Measurements from ENCODE around the gene AP4B1.

AP4B1 gene

GRCh38 chr1:113930499-113931161, 26.0 kb upstream of the AP4B1 start:
- TF ChIP-seq CTCF (IDR thresholded peaks at IDR 0.05; ENCODE audit: control insufficient read depth, extremely low read depth, insufficient read depth): no peak
- no peak for DNase-seq (ENCODE audit: low read depth)
- peak overlapping the region; percentile 92 for H3K4me3 ChIP-seq (ENCODE audit: low read depth, low read length)

GRCh38 chr1:113929750-113930498, 25.3 kb upstream of the AP4B1 start:
- peak overlapping the region; percentile 92 for H3K4me3 ChIP-seq (ENCODE audit: low read depth, low read length)
- no peak for DNase-seq (ENCODE audit: low read depth)
- no peak for TF ChIP-seq CTCF (IDR thresholded peaks at IDR 0.05; ENCODE audit: control insufficient read depth, extremely low read depth, insufficient read depth)

- peak within 1 kb of the TSS; percentile 92 for H3K4me3 ChIP-seq (ENCODE audit: low read depth, low read length)
- peak; percentile 53 for DNase-seq (ENCODE audit: low read depth)
- no peak for TF ChIP-seq CTCF (IDR thresholded peaks at IDR 0.05; ENCODE audit: control insufficient read depth, extremely low read depth, insufficient read depth)
Measured at GRCh38 chr1:113928941-113929749, 24.5 kb upstream of the AP4B1 start, which contains the start of gene HIPK1. TSS of gene HIPK1 (plus strand) at chr1:113929324.

GRCh38 chr1:113928187-113928930, 23.8 kb upstream of the AP4B1 start:
- peak overlapping the region; percentile 92 for H3K4me3 ChIP-seq (ENCODE audit: low read depth, low read length)
- no peak for TF ChIP-seq CTCF (IDR thresholded peaks at IDR 0.05; ENCODE audit: control insufficient read depth, extremely low read depth, insufficient read depth)
- no peak for DNase-seq (ENCODE audit: low read depth)

- no peak for DNase-seq (ENCODE audit: low read depth)
- TF ChIP-seq CTCF (IDR thresholded peaks at IDR 0.05; ENCODE audit: control insufficient read depth, extremely low read depth, insufficient read depth): no peak
- H3K4me3 ChIP-seq (ENCODE audit: low read depth, low read length): no peak overlapping the region
Measured at GRCh38 chr1:113924473-113924872, 19.9 kb upstream of the AP4B1 start.

- TF ChIP-seq CTCF (IDR thresholded peaks at IDR 0.05; ENCODE audit: control insufficient read depth, extremely low read depth, insufficient read depth): no peak
- no peak overlapping the region for H3K4me3 ChIP-seq (ENCODE audit: low read depth, low read length)
- DNase-seq (ENCODE audit: low read depth): no peak
Measured at GRCh38 chr1:113922957-113923356, 18.4 kb upstream of the AP4B1 start.

Measured in LNCaP clone FGC (cell line).